Breast epithelium (tissue), 3 donors: Measurements from ENCODE around the gene DHCR7.

Source experiments
- POLR2A ChIP-seq: fragments of 450-650 bp; IDR thresholded peaks from one replicate; pipeline ENCODE4 v1.6.1; 2016; ENCODE audit warnings: antibody characterized with exemption, mild to moderate bottlenecking, moderate library complexity
- TF ChIP-seq, protein P1 (sequence below), 3 donors: fragments of 450-650 bp; IDR thresholded peaks; one replicate each; pipeline ENCODE4 v1.5.1; 2016 to 2017; ENCODE audit warnings: antibody characterized with exemption in 3 of 3, mild to moderate bottlenecking in 3 of 3, moderate library complexity in 3 of 3

DNA sequence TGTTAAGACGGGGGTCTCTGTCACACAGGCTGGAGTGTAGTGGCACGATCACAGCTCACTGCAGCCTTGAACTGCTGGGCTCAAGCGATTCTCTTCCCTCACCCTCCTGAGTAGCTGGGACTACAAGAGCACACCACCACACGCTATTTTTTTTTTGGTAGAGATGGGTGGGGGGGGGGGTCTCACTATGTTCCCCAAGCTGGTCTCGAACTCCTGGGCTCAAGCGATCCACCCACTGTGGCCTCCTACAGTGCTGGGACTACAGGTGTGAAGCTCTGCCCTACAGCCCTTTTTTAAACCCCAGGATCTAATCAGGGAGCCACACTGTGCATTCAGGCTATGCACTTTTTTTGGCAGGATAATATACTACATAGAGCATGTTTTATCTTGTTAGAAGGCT lies 1.4 kb upstream of the DHCR7 start:
- TF ChIP-seq, protein P1, sequence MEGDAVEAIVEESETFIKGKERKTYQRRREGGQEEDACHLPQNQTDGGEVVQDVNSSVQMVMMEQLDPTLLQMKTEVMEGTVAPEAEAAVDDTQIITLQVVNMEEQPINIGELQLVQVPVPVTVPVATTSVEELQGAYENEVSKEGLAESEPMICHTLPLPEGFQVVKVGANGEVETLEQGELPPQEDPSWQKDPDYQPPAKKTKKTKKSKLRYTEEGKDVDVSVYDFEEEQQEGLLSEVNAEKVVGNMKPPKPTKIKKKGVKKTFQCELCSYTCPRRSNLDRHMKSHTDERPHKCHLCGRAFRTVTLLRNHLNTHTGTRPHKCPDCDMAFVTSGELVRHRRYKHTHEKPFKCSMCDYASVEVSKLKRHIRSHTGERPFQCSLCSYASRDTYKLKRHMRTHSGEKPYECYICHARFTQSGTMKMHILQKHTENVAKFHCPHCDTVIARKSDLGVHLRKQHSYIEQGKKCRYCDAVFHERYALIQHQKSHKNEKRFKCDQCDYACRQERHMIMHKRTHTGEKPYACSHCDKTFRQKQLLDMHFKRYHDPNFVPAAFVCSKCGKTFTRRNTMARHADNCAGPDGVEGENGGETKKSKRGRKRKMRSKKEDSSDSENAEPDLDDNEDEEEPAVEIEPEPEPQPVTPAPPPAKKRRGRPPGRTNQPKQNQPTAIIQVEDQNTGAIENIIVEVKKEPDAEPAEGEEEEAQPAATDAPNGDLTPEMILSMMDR (IDR thresholded peaks at IDR 0.05), result no peak
- TF ChIP-seq POLR2A, result no peak
